Activated CD4-positive, alpha-beta T cell treated with anti-CD3 and anti-CD28 coated beads for 4 hours (primary cell): ENCODE data around the gene CHPF2.

Experiments
- DNase-seq, 2 donors: peaks; one replicate each; pipeline ENCODE4 v3.0.0-alpha.2; 2020

Gene CHPF2

DNA sequence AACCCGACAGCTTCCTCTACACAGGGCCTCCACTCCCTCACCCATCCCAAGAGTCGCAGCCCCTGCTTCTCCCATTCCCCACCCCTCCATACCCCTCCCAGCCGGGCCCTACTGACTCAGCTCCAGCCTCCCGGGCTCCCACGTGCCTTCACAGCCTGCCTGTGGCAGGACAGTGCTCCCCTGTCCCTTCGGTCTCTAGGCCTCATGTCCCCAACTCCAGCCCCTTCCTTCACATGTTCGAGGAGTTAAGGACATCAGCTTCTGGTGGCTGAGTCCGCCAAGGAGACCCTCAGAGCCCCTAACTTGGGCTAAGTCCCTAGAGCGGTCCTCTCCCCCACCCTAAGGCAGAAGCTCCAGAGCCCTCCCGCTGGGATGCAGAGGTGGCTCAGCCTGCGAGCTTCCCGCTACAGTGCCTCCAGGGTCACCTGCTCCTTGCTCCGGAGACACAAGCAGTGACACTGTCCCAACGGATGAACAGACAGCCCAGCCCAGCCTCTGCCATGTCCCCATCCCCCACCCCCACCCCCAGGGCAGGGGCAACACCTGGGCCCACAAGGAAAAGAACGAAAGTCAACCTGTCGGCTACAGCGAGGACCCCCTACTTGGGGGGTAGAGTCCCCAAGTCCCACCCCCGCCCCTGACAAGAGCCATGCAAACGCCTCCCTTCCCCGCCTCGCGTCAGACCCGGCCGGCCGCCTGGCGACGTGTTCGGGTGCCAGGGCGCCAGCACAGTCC, 15.5 kb downstream of the CHPF2 start:
- no peak for DNase-seq

DNA sequence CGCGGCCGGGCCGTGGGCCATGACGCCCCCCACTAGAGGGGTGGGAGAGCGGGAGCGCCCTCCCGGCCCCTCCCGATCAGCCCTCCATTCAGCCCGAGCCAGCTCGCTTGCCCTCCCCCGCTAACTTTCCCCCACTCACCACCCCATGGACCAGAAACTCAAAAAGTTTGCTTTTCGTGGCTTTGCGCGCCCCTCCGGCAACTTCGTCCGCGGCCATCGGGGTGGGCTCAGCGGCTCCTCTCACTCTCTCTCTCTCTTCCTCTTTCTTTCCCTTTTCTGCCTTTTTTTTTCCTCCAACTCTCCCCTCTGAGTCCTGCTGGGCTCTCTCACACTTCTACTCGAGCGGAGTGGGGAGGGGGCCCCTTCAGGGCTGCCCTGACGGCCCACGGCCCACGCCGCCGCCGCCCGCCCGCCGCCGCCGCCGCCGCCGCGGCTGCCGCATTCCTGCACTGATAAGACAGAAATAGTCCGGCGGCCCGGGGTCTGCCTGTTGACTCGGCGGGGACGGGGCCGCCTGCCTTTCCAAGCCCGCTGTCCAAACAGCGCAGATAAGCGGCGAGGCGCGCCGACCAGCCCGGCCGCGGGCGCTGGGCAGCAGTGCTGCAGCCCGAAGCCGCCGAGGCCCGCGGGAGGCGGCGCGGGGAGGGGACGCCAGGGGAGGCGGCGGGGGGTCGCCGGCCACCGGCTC, 16.2 kb downstream of the CHPF2 start, which contains the start of gene SMARCD3:
TSS of gene SMARCD3 (minus strand) at position 349 of the 688 bp plus-strand sequence. CDS start at position 217, 132 bp downstream.
- peak; percentile 30 to 35 for DNase-seq

DNA sequence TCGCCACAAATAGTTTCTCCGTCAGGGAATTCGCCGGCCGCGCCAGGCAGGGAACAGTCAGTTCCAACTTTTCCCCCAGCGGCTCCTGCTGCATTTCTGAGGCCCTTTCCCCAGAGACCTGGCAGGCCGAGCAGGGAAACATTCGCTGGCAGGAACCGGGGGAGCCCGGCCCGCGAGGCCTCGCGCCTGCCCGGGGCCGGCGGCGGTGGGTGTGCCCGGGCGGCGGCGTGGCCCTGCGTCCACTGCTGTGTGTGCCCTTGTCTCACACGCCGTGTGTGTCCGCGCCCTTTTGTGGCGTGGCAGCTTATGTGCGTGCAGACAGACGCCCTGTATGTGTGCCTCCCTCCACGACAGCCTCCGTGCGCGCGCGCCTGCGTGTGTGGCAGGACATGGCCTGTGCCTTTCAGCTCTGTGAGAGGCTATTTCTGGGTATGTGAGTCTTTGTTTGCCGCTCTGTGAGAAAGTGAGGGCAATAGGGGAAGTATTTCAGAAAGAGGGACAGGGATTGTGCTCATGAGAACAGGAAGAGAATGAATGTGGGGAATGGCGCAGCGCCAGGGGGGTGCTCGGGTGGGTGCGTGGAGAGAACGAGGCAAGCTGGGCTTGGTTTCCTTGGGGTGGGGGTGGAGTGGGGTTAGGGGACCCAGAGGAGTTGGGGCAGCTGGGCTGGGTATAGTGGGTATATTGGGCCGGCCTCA, 16.9 kb downstream of the CHPF2 start:
- peak in 1 of 2 donors; percentile 21 for DNase-seq

DNA sequence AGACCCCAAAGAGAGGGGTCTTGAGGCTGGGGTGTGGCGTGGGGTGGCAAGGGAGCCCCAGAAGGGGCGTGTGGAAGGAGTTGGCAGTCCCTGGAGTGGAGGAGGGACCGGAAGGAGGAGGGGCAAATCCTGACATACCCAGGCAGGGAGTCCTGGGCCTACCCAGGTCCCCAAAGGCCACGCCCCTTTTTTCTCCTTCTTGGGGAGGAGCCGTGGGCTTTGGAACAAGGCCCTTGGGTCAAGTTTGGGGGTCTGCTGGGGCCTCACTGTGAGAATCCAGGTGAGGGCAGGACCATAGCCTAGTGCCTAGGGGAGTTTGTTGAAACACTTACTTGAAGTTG, 17.4 kb downstream of the CHPF2 start:
- no peak for DNase-seq

DNA sequence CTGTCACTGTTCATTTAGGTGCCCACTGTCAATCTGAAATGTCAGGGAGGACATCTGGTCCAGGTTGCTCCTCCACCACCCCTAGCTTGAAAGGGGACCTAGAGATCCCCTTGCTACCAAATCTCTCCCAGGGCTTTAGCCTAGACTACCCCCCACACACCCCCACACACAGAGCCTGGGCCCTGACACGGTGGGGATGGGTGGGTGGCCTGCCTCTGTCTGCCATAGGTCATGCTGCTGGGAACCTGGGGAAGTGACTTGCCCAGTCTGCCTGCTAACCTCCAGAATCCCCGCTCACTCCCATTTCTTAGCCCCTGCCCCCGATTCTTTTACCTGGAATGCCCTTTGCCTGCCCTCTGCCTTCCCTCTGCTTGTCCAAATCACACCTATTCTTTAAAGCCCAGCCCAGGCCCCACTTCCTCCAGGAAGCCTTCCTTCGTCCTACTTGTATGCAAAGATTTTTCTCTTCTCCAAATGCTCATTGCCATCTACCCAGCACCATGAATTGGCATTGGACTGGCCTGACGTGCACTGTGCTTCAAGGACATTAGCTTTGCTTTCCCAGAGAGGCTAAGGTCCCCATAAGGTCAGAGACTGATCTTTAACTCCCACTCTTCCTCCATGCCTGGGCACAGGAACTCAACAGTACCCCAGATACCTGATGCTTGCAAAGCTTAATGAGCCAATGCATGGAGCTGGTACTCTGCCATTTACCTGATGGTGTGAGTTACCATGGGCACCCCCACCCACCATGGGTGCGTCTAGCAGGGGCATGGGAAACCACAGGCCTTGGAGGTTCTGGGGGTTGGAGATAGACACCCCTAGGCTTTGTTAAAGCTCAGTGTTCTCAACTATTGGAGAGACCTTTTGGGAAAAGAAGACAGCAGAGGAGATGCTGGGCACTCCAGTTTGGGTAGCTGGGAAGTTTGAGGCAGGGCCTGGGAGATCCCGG, 18.2 kb downstream of the CHPF2 start:
- no peak for DNase-seq

DNA sequence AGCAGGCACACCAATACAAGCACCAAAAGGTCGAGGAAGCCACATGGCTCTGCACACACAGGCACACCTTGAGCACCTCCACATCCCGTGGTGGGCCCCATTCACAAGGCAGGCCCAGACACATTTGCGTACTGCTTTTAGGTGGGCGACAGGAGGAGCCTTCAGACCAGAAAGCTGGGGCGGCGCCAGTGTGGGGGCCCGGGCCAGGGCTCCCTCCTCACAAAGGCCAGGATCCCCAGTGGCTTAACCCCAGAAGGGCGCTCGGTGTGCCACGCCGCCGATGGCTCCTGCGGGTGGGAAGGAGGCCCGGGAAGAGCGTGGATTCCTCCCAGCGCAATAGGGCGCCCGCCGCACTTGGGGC, 19.0 kb downstream of the CHPF2 start:
- DNase-seq: no peak

DNA sequence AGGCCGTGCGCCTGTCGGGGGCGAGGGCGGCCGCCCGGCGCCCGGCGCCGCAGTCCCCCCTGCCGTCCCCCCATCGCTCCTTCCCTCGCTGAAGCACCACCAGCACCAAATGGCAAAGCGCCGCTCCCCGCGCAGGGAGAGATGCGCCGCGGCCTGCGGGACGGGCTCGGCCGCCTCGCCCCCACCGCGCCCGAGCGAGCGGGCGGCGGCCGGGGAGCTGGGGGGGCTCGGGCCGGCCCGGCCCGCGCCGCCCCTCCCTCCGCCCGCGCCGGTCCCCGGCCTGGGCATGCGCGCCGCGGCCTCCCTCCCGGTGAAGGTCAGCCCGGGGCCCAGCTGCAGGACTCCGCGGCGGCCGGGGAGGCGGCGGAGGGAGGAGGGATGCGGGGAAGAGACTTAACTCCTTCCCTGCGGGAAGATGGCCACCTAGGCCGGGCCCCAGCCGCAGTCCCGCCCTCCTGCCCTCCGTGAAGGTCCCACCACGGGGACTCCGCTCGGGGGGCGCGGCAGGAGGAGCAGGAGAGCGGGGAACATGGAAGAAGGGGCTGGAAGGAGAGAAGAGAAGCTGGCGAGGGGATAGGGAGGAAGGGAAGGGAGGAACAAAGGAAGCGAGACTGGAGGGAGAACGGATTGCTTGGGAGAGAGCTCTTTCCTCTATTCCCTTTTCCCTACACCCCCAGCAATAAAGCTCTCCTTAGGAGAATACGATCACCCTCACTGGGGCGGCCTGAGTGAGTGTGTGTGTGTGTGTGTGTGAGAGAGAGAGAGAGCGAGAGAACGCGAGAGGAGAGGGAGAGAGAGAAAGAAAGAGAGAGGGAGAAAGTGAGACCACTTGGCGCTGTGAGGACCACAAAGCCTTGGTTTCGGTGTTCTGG, 19.6 kb downstream of the CHPF2 start:
- no peak for DNase-seq

DNA sequence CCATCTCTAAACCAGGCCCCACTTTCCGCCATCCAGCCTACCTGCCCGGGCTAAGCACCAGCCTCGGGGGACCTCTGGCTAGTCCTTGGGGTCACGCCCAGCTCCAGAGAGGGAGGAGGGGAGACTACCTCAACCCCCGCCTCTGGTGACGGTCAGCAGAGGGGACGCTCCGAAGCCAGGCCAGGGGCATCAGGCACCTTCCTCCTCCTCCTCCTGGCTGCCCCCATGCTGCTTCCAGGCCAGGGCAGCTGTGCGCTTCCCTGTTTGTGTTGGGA, 20.2 kb downstream of the CHPF2 start:
- DNase-seq: no peak

DNA sequence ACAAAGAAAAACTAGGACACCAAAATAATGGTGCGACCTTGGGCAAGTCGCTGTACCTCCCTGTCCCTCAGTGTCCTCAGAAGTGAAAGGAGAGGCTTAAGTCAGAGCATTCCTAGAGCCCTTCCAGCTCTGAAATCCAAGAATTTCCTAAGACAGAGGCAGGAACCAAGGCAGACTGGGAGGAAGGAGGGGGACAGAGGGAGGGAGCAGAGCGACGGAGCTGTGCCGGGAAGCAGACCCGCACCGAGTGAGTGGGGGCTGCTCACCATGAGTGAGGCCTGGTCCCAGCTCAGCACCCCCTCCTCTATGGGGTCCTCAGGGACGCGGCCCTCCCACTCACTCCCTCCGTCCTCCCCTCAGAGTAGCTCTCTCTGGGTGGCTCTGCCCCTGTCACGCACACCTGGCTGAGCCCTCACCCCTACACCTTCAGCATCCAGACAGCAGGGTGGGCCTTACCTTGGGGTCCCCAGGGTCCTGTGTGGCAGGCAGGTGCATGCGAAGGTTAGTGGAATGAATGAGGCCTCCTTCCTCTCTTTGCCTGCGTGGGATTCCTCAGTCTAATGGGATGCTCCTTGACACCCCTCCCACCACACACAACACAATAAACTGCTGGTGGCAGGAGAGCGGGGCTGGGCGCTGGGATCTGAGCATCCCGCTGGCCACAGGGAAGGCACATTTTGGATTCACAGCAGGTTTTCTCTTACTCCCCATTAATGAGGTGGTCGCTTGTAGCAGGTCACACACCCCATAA, 20.9 kb downstream of the CHPF2 start:
- no peak for DNase-seq

DNA sequence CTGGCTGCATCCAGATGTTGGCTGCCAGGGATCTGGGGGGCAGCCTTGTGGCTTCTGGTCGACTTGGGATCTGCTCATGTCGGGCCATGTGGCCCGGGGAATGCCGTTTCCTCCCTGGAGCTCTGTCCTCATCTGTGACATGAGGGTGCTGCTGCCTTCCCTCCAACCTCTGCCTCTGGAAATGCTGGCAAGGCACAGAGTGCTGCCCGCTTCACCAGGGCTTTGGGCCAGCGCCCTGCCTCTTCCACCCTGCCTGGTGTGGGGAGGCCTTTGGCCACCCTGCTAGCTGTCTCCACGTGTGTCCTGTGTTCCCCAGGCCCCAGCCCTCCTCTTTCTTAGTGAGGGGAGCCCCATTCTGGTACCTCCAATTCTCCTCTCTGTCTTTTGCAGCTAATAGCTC, 22.0 kb downstream of the CHPF2 start:
- no peak for DNase-seq

DNA sequence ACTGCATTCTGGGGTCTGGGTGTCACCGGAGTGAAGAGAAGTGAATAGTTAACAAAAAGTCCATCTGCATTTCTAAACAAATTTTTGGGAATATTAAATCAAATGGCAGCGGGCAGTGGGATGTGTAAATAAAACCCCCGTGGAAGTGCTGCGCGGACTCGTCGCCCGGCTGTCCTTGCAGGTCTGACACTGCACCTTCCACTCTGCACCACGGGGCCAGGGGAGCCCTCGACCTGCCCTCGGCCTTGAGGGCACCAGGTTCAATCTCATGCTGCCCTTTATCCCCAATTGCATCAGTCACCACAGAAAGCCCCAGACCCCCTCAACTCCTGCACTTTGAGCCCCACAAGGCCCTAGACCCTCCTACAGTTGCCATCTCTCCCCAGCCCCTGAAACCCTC, 22.6 kb downstream of the CHPF2 start:
- no peak for DNase-seq

DNA sequence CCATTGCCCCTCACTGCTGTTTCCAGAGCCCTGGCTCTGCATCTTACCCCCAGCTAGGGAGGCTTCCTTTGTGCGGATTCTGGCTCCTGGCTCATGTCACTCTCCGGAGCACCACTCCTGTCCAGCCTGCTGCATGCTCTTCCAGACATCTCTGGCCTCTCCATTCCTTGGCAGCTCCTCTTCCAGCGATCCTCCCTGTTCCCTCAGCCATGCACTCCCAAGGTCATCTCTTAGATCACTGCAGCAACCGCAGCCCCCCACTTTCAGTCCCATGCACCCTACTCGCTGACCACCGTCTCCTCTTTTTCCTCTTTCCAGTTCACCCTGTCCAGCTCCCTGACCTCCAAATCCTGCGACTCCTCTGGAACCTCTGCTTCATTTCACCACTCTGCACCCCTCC, 23.1 kb downstream of the CHPF2 start:
- DNase-seq: no peak

DNA sequence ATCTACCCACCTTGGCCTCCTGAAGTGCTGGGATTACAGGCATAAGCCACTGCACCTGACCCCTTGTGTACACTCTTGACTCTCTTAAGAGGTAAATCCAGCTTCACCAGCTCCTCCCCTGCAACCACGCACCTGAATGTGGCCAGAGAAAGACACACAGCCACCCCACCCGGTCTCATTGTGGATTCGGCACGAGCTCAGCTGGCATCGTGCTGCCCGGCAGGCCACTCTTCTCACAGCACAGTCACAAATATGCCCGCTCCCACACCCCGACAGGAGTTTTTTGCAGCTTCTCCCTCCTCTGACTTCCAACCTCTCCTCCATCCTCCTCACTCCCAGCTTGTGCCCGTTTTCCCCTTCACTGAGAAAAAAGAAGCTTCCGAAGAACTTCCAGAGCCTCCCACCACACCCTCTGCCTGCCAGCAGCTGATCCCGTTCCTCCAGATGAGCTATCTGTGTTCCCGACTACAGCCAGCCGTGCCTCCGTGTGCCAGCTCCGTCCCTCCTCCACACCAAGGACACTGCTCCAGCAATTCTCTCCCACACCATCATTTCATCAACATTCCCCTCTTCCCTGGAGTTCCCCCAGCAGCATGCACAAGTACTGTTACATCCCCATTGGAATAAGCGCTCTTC, 24.2 kb downstream of the CHPF2 start:
- no peak for DNase-seq

DNA sequence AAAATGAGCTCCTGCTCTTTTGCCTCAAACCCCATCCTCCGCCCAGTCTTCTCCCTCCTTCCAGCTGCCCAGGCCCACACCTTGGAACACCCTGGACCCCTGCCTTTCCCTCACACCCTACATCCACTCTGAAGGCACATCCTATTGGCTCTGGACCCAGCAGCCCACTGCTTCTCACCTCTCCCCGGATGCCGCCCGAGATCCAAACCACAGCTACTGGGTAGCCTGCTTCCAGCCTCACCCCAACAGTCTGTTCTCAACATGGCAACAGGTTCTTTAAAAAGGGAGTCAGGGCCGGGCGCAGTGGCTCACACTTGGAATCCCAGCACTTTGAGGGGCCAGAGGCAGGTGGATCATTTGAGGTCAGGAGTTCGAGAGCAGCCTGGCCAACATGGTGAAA, 25.7 kb downstream of the CHPF2 start:
- no peak for DNase-seq

DNA sequence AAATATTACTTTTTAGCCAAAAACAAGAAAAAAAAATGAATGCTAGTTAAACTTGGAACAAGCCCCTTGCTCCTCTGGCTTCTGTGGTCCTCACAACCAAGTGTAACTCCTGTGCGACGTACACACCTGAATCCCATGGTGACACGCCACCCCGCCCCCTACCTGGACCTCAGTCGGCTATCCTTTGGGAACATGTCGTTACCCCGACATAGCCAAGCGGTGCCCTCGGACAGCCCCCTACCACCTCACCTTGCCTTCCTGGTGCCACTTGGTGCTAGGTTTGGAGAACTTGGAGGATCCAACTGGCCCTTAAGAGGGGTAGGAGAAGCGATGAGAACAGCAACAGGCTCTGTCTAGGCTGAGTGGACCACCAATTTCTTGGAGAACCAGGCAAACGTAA, 28.2 kb downstream of the CHPF2 start:
- DNase-seq: no peak

DNA sequence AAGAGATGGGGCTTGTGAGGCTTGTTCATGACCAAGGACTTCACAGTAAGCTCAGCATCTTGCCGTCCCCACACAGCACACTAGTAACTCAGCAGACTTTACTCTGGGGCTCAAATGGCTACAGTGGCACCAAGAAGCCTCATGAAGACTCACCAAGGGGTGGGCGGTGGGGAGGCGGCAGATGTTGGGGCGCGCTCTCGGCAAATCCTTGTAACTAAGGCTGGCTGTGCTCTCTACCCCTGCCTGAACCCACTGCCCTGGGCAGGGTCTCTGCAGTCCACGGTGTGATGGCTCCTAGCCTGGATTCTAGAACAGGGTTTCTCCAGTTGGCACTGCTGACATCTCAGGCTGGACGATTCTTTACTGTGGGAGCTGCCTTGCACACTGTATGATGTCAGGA, 28.6 kb downstream of the CHPF2 start:
- no peak for DNase-seq

DNA sequence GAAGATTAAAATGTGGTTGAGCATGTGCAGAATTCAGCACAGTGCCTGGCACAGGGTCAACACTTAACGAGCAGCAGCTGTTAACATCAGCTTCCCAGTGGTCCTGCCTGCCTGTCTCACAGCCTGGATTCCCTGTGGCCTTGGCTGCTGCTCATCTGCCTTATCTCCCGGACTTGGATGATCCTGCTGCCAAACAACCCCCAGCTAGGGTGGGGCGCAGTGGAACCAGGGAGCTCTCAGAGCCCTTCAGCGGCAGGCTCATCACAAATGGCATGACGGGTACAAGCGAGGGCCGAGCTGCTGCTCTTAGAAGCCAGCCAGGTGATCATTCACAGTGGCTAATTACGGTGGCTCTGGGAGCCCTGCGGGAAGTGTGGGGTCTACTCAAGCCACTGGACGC, 29.2 kb downstream of the CHPF2 start:
- no peak for DNase-seq

DNA sequence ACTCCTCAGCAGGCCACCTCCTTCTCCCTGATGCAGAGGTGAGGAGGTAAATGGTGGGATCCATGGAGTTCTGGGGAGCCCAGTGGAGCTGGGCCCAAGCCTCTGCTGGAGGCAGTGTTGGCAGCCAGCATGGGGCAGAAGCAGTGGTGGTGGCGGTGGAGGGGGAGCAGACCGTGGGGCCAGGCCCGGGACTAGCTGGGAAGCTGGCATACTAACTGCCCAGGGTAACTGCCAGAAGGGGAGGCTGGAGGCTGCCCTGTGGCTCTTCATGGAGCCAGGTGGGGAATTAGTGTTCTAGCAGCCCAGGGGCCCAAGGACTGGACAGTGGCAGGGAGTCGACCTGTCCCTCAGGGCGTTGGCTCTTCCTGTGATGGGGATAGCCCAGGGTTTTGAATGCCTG, 32.3 kb downstream of the CHPF2 start:
- DNase-seq: no peak

DNA sequence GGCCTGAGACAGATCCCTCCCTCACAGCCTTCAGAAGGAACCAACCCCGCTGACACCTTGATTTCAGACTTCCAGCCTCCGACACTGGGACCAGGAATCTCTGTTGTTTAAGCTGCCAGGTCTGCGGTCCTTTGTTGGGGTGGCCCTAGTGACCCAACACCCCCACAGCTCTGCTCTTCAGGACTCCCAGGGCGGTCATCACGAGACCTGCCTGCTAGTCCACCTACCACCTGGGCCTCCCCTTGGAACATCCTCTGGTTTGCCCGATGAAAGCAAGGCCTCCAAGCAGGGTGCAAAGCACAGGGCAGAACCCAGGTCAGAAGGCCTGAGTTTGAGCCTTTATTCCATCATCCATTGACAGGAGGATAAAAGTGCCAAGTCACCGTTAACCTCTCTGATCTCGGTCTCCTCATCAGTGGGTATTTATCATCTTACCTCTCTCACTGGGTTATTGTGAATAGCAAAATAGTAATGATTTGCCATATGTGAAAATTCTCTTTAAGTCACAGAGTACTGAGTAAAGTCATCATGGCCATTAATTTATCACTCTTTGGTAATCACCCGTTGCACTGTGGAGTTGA, 33.2 kb downstream of the CHPF2 start:
- no peak for DNase-seq

DNA sequence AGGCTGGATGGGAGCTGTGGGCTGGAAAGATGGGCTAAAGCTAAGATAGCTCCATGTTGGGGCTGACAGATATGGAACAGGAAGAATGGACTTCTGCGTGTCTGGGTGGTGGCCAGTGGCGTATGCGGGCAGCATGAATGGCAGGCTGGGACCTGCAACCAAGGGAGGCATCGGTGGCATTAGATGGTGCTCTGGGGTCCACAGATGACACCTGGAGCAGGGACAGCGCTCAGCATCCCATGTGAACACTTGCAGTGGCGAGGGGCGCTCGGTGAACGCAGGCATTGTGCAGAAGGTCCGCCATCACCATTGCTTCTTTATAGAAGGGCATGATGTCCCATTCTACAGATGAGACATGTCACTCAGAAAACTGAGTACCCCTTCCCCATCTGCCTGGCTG, 37.2 kb downstream of the CHPF2 start:
- DNase-seq: no peak
